Endodermal cell (in vitro differentiated cells): ENCODE results near the gene DNAH8. TPM values are rescaled to one million over a fixed set of nuclear protein-coding genes. Genes with fewer than 3 reads are reported as not detected.

Experiments used
- DNase-seq: peaks from one replicate; pipeline ENCODE4 v3.0.0-alpha.2; 2017
- H3K27ac ChIP-seq: 2 replicates; pipeline ENCODE4 v1.5.1; 2013; ENCODE audit warnings: mild to moderate bottlenecking, low read depth, low read length, moderate library complexity
- H3K27me3 ChIP-seq: 2 replicates; pipeline ENCODE4 v1.6.1; 2013; ENCODE audit warnings: mild to moderate bottlenecking, low read length, moderate library complexity; ENCODE audit not compliant: insufficient read depth, control insufficient read depth, poor library complexity, severe bottlenecking
- H3K36me3 ChIP-seq: 2 replicates; pipeline ENCODE4 v1.7.0; 2013; ENCODE audit warnings: mild to moderate bottlenecking, low read length, moderate library complexity; ENCODE audit not compliant: control insufficient read depth, insufficient read depth
- H3K4me1 ChIP-seq: one replicate; pipeline ENCODE4 v1.7.0; 2013; ENCODE audit warnings: low read length; ENCODE audit not compliant: control insufficient read depth, insufficient read depth
- H3K4me3 ChIP-seq: 2 replicates; pipeline ENCODE4 v1.5.1; 2013; ENCODE audit warnings: mild to moderate bottlenecking, low read length, moderate library complexity
- H3K9ac ChIP-seq: 2 replicates; pipeline ENCODE4 v1.6.1; 2013; ENCODE audit warnings: mild to moderate bottlenecking, low read length, moderate library complexity; ENCODE audit not compliant: poor library complexity, severe bottlenecking; ENCODE audit errors: extremely low read depth
- H3K9me3 ChIP-seq: 2 replicates; pipeline ENCODE4 v1.6.1; 2013; ENCODE audit warnings: mild to moderate bottlenecking, low read length, moderate library complexity; ENCODE audit not compliant: control insufficient read depth
- H3K27ac Mint-ChIP-seq: 2 replicates; pipeline ENCODE4 v1.8.0; 2020; ENCODE audit warnings: mixed read lengths
- H3K27me3 Mint-ChIP-seq: 2 replicates; pipeline ENCODE4 v1.8.0; 2021; ENCODE audit warnings: mild to moderate bottlenecking, mixed read lengths; ENCODE audit not compliant: insufficient read depth
- H3K36me3 Mint-ChIP-seq: 2 replicates; pipeline ENCODE4 v1.8.0; 2020; ENCODE audit warnings: low read depth, mixed read lengths
- H3K4me1 Mint-ChIP-seq: 2 replicates; pipeline ENCODE4 v1.8.0; 2020; ENCODE audit warnings: mixed read lengths
- H3K4me3 Mint-ChIP-seq: 2 replicates; pipeline ENCODE4 v1.8.0; 2020; ENCODE audit warnings: mild to moderate bottlenecking, moderate library complexity, mixed read lengths
- H3K9me3 Mint-ChIP-seq: 2 replicates; pipeline ENCODE4 v1.8.0; 2020; ENCODE audit warnings: mild to moderate bottlenecking, mixed read lengths
- CTCF ChIP-seq: fragments of 200-600 bp; sonication (generic); conservative IDR thresholded peaks from 2 replicates; pipeline ENCODE4 v1.5.0; 2021; ENCODE audit warnings: antibody characterized with exemption, mild to moderate bottlenecking
- WGBS, 2 experiments: methylation state at CpG; one replicate each; pipeline versions ENCODE4 v1.1.5 to v1.1.7; 2013; ENCODE audit warnings: missing lambda C conversion rate in 2 of 2, mixed read lengths in 1 of 2; ENCODE audit not compliant: insufficient coverage in 1 of 2, insufficient read length in 1 of 2; 5-methylcytosine and 5-hydroxymethylcytosine counted together
- total RNA-seq, 2 donors: library from RNA; stranded (reverse); fragmentation: NEBNext Ultra II Directional in 1 of 2; extraction: Animal tissue kit (Norgen Biotek cat#: 25700) in 1 of 2; gene quantifications; 2 replicates in 1 of 2; 3 replicates in 1 of 2; pipeline ENCODE4 v1.2.1, GENCODE V29; 2021

The DNAH8 gene
- total RNA-seq, 2 donors from 2014 or later: not detected

- Histone ChIP-seq H3K9ac (no peak overlapping the region), H3K36me3 (no peaks in the 10 kb centered on the region), H3K27me3 (peaks cover 5% of the 10 kb centered on the region), H3K9me3 (no peaks in the 10 kb centered on the region), H3K27ac (no peak overlapping the region), H3K4me1 (no peaks in the 10 kb centered on the region), H3K4me3 (no peak overlapping the region)
- peaks cover 9% of the 10 kb centered on the region for H3K27me3 Mint-ChIP-seq
- peaks cover 2% of the 10 kb centered on the region for H3K4me1 Mint-ChIP-seq
- no peak for DNase-seq
- no peaks in the 10 kb centered on the region for H3K9me3 Mint-ChIP-seq
- TF ChIP-seq CTCF: no peak
- WGBS, 2 experiments: 87 to 88% methylated on average over 8 of the region's 8 CpGs
- no peaks in the 10 kb centered on the region for H3K36me3 Mint-ChIP-seq
- H3K27ac Mint-ChIP-seq: no peak overlapping the region
- no peak overlapping the region for H3K4me3 Mint-ChIP-seq
Observed at GRCh38 chr6:38988736-38989449, 273.8 kb downstream of the DNAH8 start.

- H3K9me3 Mint-ChIP-seq: no peaks in the 10 kb centered on the region
- H3K27me3 Mint-ChIP-seq: peaks cover 10% of the 10 kb centered on the region
- Histone ChIP-seq H3K4me1 (no peaks in the 10 kb centered on the region), H3K9ac (no peak overlapping the region), H3K36me3 (no peaks in the 10 kb centered on the region), H3K9me3 (no peaks in the 10 kb centered on the region), H3K27ac (no peak overlapping the region), H3K4me3 (no peak overlapping the region), H3K27me3 (peaks cover 9% of the 10 kb centered on the region)
- H3K4me1 Mint-ChIP-seq: no peaks in the 10 kb centered on the region
- no peak overlapping the region for H3K27ac Mint-ChIP-seq
- no peak overlapping the region for H3K4me3 Mint-ChIP-seq
- H3K36me3 Mint-ChIP-seq: no peaks in the 10 kb centered on the region
- WGBS, 2 experiments: 71% methylated on average over 5 of the region's 5 CpGs; no CpG with 5 or more reads in 1 of the 2 experiments
- DNase-seq: no peak
- TF ChIP-seq CTCF: no peak
Observed at GRCh38 chr6:38990475-38990874, 275.4 kb downstream of the DNAH8 start.

GRCh38 chr6:38996676-38997075 is 281.6 kb downstream of the DNAH8 start:
- Histone ChIP-seq H3K9ac (no peak overlapping the region), H3K27me3 (peaks cover 29% of the 10 kb centered on the region), H3K36me3 (no peaks in the 10 kb centered on the region), H3K9me3 (no peaks in the 10 kb centered on the region), H3K27ac (no peak overlapping the region), H3K4me1 (no peaks in the 10 kb centered on the region), H3K4me3 (no peak overlapping the region)
- H3K4me3 Mint-ChIP-seq: no peak overlapping the region
- 63 to 65% methylated on average over 4 to 5 of the region's 5 CpGs for WGBS, 2 experiments
- peaks cover 29% of the 10 kb centered on the region for H3K27me3 Mint-ChIP-seq
- no peaks in the 10 kb centered on the region for H3K9me3 Mint-ChIP-seq
- no peaks in the 10 kb centered on the region for H3K36me3 Mint-ChIP-seq
- no peaks in the 10 kb centered on the region for H3K4me1 Mint-ChIP-seq
- no peak for TF ChIP-seq CTCF
- H3K27ac Mint-ChIP-seq: no peak overlapping the region
- no peak for DNase-seq
